GM23338 (cell line): Measurements from ENCODE around the gene GPR31. TPM values are rescaled to one million over a fixed set of nuclear protein-coding genes. Genes with fewer than 3 reads are reported as not detected.
"Not testable (repeated sequence)": the region's sequence is repeated elsewhere in the genome, so short reads cannot be mapped to it uniquely, and the experiment has no call there.

ENCODE experiments used
- ATAC-seq: fragments of 200-7000 bp; cut with Tn5 transposase; 3 replicates; pipeline ENCODE4 v1.9.1; 2020
- DNase-seq: peaks from one replicate; pipeline ENCODE4 v3.0.0-alpha.2; 2015; ENCODE audit warnings: low spot score
- H2AFZ ChIP-seq: fragments of 200-600 bp; sonication (generic); 2 replicates; pipeline ENCODE4 v1.8.0; 2016; ENCODE audit warnings: antibody characterized with exemption, mild to moderate bottlenecking, moderate library complexity
- H3F3A ChIP-seq: fragments of 200-600 bp; sonication (generic); replicated peaks from 2 replicates; pipeline ENCODE4 v1.8.0; 2017; ENCODE audit warnings: antibody characterized with exemption, mixed run types, low read depth
- H3K27ac ChIP-seq: fragments of 200-600 bp; sonication (generic); 2 replicates; pipeline ENCODE4 v1.6.1; 2016; ENCODE audit warnings: low read depth
- H3K27me3 ChIP-seq: fragments of 200-600 bp; sonication (generic); 2 replicates; pipeline ENCODE4 v1.8.0; 2016; ENCODE audit warnings: mild to moderate bottlenecking, mixed run types, moderate library complexity; ENCODE audit not compliant: insufficient read depth
- H3K36me3 ChIP-seq: fragments of 200-600 bp; sonication (generic); 2 replicates; pipeline ENCODE4 v1.8.0; 2016; ENCODE audit warnings: mild to moderate bottlenecking; ENCODE audit not compliant: insufficient read depth
- H3K4me1 ChIP-seq: fragments of 200-600 bp; sonication (generic); 2 replicates; pipeline ENCODE4 v1.8.0; 2016; ENCODE audit warnings: mild to moderate bottlenecking, moderate library complexity; ENCODE audit not compliant: insufficient read depth
- H3K4me2 ChIP-seq: fragments of 200-600 bp; sonication (generic); 2 replicates; pipeline ENCODE4 v1.7.1; 2017; ENCODE audit warnings: mixed run types
- H3K4me3 ChIP-seq: fragments of 200-600 bp; sonication (generic); 2 replicates; pipeline ENCODE4 v1.6.1; 2016; ENCODE audit warnings: mixed run types
- H3K79me2 ChIP-seq: fragments of 200-600 bp; sonication (generic); replicated peaks from 2 replicates; pipeline ENCODE4 v1.8.0; 2017; ENCODE audit warnings: mild to moderate bottlenecking; ENCODE audit not compliant: insufficient read depth
- H3K9me2 ChIP-seq: fragments of 200-600 bp; sonication (generic); 2 replicates; pipeline ENCODE4 v1.8.0; 2017; ENCODE audit not compliant: insufficient read depth
- H4K20me1 ChIP-seq: fragments of 200-600 bp; sonication (generic); replicated peaks from 2 replicates; pipeline ENCODE4 v1.8.0; 2017; ENCODE audit warnings: mild to moderate bottlenecking; ENCODE audit not compliant: insufficient read depth
- H3K27ac Mint-ChIP-seq: 2 replicates; pipeline ENCODE4 v1.8.0; 2020; ENCODE audit warnings: inconsistent platforms, mild to moderate bottlenecking, moderate library complexity, mixed read lengths
- H3K27me3 Mint-ChIP-seq: 3 replicates; pipeline ENCODE4 v1.8.0; 2022; ENCODE audit warnings: low read depth, mild to moderate bottlenecking, moderate library complexity, mixed read lengths, inconsistent platforms; ENCODE audit not compliant: insufficient read depth, poor library complexity
- H3K36me3 Mint-ChIP-seq: 3 replicates; pipeline ENCODE4 v1.8.0; 2021; ENCODE audit warnings: low read depth, mild to moderate bottlenecking, inconsistent platforms, moderate library complexity, mixed read lengths
- H3K4me1 Mint-ChIP-seq: 3 replicates; pipeline ENCODE4 v1.8.0; 2020; ENCODE audit warnings: mild to moderate bottlenecking, inconsistent platforms, mixed read lengths
- H3K4me3 Mint-ChIP-seq: 3 replicates; pipeline ENCODE4 v1.8.0; 2021; ENCODE audit warnings: moderate library complexity, mild to moderate bottlenecking, inconsistent platforms, mixed read lengths
- H3K9me3 Mint-ChIP-seq: 3 replicates; pipeline ENCODE4 v1.8.0; 2020; ENCODE audit warnings: moderate library complexity, mild to moderate bottlenecking, inconsistent platforms, mixed read lengths
- CREB1 ChIP-seq: fragments of 250-450 bp; sonication (Bioruptor Pico); IDR thresholded peaks from 2 replicates; pipeline ENCODE4 v1.5.0; 2020; ENCODE audit warnings: low read depth, mild to moderate bottlenecking, moderate library complexity
- EZH2phosphoT487 ChIP-seq: fragments of 200-600 bp; sonication (generic); IDR thresholded peaks from one replicate; pipeline ENCODE4 v1.8.1; 2018; ENCODE audit warnings: antibody characterized with exemption; ENCODE audit not compliant: unreplicated experiment
- POLR2AphosphoS5 ChIP-seq: IDR thresholded peaks from 2 replicates; pipeline ENCODE4 v1.6.1; 2016; ENCODE audit warnings: antibody characterized with exemption, low read depth
- ZNF114 ChIP-seq: fragments of 250-450 bp; sonication (Bioruptor Pico); IDR thresholded peaks from 2 replicates; pipeline ENCODE4 v1.5.0; 2020; ENCODE audit warnings: mild to moderate bottlenecking, moderate library complexity
- polyA plus RNA-seq: library from polyadenylated mRNA; unstranded; fragments of >200 nt; fragmentation: Nextera tagmentation; extraction: Ambion mirVana; gene quantifications from 2 replicates; pipeline ENCODE4 v1.2.1, GENCODE V29; 2016
- total RNA-seq: library from RNA; depleted of rRNA; stranded (reverse); fragments of >200 nt; shearing (Covaris generic); gene quantifications from 2 replicates; pipeline ENCODE4 v1.2.3, GENCODE V29; 2014
- TF ChIP-seq, protein P1 (sequence below): IDR thresholded peaks from one replicate; pipeline ENCODE4 v1.6.1; 2018; ENCODE audit warnings: antibody characterized with exemption; ENCODE audit not compliant: unreplicated experiment
- TF ChIP-seq, protein P2 (sequence below), 2 experiments: fragments of 200-600 bp in 1 of 2; sonication (generic) in 1 of 2; conservative IDR thresholded peaks; 2 replicates each; pipeline versions ENCODE4 v1.5.1 to v1.6.1; 2016 to 2017; ENCODE audit warnings: antibody characterized with exemption in 2 of 2, low read depth in 2 of 2, mild to moderate bottlenecking in 2 of 2, moderate library complexity in 1 of 2
- TF ChIP-seq, protein P3 (sequence below): IDR thresholded peaks from 2 replicates; pipeline ENCODE4 v1.6.1; 2016; ENCODE audit warnings: antibody characterized with exemption

Gene GPR31
- total and polyA plus RNA-seq, 2 experiments from 2014 or later, result not detected

DNA sequence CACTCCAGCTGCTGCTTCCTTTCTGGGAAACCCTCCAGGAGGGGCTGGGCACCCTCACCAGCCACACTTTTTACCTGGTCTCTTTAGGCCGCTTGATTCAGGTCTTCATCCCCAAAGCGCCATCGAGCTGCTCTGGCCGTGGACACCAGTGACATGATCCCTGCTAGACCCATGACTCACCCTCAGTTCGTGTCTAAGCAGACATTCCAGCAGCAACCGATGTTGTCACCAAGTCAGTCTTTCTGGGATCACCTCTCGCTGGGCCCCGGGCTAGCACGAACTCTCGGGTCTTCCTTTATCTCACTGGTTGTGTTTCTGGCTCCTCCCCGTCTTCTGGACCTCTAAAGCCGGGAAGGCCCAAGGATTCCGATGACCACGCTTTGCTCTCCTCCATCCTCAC is 43.0 kb upstream of the GPR31 start (continued):
- TF ChIP-seq POLR2AphosphoS5, result no peak
- TF ChIP-seq CREB1 (CRISPR knock-in tag), result no peak
- TF ChIP-seq, protein P1, sequence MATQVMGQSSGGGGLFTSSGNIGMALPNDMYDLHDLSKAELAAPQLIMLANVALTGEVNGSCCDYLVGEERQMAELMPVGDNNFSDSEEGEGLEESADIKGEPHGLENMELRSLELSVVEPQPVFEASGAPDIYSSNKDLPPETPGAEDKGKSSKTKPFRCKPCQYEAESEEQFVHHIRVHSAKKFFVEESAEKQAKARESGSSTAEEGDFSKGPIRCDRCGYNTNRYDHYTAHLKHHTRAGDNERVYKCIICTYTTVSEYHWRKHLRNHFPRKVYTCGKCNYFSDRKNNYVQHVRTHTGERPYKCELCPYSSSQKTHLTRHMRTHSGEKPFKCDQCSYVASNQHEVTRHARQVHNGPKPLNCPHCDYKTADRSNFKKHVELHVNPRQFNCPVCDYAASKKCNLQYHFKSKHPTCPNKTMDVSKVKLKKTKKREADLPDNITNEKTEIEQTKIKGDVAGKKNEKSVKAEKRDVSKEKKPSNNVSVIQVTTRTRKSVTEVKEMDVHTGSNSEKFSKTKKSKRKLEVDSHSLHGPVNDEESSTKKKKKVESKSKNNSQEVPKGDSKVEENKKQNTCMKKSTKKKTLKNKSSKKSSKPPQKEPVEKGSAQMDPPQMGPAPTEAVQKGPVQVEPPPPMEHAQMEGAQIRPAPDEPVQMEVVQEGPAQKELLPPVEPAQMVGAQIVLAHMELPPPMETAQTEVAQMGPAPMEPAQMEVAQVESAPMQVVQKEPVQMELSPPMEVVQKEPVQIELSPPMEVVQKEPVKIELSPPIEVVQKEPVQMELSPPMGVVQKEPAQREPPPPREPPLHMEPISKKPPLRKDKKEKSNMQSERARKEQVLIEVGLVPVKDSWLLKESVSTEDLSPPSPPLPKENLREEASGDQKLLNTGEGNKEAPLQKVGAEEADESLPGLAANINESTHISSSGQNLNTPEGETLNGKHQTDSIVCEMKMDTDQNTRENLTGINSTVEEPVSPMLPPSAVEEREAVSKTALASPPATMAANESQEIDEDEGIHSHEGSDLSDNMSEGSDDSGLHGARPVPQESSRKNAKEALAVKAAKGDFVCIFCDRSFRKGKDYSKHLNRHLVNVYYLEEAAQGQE, result no peak
- TF ChIP-seq EZH2phosphoT487, result no peak
- no peak for TF ChIP-seq ZNF114
- TF ChIP-seq, protein P2, sequence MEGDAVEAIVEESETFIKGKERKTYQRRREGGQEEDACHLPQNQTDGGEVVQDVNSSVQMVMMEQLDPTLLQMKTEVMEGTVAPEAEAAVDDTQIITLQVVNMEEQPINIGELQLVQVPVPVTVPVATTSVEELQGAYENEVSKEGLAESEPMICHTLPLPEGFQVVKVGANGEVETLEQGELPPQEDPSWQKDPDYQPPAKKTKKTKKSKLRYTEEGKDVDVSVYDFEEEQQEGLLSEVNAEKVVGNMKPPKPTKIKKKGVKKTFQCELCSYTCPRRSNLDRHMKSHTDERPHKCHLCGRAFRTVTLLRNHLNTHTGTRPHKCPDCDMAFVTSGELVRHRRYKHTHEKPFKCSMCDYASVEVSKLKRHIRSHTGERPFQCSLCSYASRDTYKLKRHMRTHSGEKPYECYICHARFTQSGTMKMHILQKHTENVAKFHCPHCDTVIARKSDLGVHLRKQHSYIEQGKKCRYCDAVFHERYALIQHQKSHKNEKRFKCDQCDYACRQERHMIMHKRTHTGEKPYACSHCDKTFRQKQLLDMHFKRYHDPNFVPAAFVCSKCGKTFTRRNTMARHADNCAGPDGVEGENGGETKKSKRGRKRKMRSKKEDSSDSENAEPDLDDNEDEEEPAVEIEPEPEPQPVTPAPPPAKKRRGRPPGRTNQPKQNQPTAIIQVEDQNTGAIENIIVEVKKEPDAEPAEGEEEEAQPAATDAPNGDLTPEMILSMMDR (conservative IDR thresholded peaks at IDR 0.05; ENCODE audit: low read depth in 2 of 2), result no peak
- TF ChIP-seq, protein P3, sequence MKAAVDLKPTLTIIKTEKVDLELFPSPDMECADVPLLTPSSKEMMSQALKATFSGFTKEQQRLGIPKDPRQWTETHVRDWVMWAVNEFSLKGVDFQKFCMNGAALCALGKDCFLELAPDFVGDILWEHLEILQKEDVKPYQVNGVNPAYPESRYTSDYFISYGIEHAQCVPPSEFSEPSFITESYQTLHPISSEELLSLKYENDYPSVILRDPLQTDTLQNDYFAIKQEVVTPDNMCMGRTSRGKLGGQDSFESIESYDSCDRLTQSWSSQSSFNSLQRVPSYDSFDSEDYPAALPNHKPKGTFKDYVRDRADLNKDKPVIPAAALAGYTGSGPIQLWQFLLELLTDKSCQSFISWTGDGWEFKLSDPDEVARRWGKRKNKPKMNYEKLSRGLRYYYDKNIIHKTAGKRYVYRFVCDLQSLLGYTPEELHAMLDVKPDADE, result no peak

DNA sequence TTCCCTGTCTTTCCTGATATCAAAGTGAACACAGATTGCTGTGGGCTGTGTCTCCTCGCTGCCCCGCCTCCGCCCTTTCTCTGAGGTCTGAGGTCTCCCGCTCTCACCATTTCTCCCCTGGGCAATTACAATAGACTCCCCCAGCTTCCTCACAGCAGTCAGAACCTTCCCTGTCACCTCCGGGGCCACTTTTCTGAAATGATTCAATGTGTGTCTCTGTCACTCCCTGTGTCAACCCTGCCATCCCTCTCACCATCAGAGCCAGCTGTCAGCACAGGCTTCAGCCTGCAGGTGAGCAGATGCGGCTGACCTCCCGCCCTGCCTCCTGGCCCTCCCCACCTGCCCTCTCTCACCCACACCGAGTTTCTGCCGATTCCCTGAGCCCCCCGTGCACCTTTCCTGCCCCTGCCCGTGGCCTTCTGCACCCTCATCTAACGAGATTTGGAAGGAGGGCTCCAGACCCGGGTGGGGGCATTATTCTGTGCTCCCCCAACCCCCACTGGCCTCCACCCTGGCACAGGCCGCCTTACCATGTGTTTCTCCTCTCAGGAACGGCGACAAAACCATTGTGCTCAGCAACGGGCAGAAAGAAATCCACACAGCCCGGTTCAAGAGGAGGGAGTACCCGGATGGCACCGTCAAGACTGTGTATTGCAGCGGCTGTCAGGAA is 38.3 kb upstream of the GPR31 start:
- H3K9me3 Mint-ChIP-seq, result not testable (repeated sequence)

DNA sequence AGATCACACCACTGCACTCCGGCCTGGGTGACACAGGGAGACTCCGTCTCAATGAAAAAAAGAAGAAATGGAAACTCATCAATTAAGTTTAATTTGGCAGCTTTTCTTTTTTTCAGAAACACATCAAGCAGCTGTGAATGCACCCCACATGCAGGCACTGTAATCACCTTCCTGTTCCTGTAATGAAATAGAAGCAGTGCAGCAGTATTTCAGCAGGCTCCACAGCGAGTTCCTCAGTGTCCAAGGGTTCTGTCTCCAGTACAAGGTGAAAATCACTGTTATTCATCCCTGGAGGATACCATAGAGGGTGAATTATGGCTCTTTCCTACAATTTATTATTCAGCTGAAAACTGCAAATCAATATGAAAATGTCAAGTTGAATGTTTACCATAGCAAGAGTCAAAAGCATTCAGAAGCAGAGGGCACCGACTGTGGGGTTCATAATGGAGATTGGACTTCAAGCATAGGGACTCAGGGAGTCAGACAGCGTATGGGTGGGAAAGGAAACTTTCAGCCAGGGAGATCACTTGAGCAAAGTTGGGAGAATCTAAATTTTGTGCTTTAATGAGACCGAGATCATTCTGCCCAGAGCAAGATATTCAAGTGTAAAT is 35.8 kb upstream of the GPR31 start:
- not testable (repeated sequence) for H3K27me3 ChIP-seq, H3K4me3 ChIP-seq, H3K27ac ChIP-seq, H3K4me2 ChIP-seq, H4K20me1 ChIP-seq, H3K27ac Mint-ChIP-seq, H3F3A ChIP-seq, H3K4me1 ChIP-seq, H3K36me3 Mint-ChIP-seq, DNase-seq, H3K4me1 Mint-ChIP-seq, H3K4me3 Mint-ChIP-seq, ATAC-seq, H3K9me2 ChIP-seq, H3K79me2 ChIP-seq, H3K36me3 ChIP-seq, H2AFZ ChIP-seq, H3K27me3 Mint-ChIP-seq
- peaks cover 12% of the 10 kb centered on the region; the same call in 2 of the 3 replicates for H3K9me3 Mint-ChIP-seq

More for the DNA sequence above, 38.3 kb upstream of the GPR31 start:
- not testable (repeated sequence) for H2AFZ ChIP-seq, H3K79me2 ChIP-seq, H3K27ac ChIP-seq, H3K27me3 ChIP-seq, H3K36me3 ChIP-seq, H3F3A ChIP-seq, DNase-seq, H3K9me2 ChIP-seq, H3K4me3 Mint-ChIP-seq, H3K27ac Mint-ChIP-seq, H3K27me3 Mint-ChIP-seq, H3K4me1 ChIP-seq, H3K4me3 ChIP-seq, H3K36me3 Mint-ChIP-seq, H3K4me2 ChIP-seq, H3K4me1 Mint-ChIP-seq, H4K20me1 ChIP-seq
- ATAC-seq, result peak; percentile 78

DNA sequence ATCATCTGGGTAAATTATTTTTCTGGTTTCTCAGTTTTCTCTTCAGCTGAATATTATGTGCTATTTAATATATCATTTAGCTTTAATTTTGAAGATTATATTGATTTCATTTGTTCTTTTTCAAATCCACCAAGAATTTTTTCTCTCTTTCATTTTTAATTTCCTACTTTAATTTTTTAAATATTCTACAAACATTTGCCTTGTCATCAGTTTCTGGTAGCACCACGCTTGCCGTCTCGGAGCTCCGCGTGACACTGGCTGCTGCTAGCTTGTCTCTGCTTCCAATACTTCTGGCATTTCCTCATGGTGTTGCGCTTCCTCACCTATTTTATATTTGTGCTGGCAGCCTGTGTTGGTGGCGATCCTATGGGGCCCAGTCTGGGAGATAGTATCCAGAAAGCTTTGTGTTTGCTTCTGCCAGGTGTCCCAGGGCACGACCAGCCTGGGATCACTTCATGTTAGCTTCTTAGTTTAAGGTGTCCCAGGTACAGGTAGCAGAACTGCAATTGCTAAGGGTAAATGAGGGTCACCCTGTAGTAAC is 33.3 kb upstream of the GPR31 start:
- not testable (repeated sequence) for H3F3A ChIP-seq, H4K20me1 ChIP-seq, H3K4me1 Mint-ChIP-seq, H3K36me3 Mint-ChIP-seq, H3K9me2 ChIP-seq, H3K4me2 ChIP-seq, H3K27ac ChIP-seq, H3K36me3 ChIP-seq, H3K27ac Mint-ChIP-seq, H3K4me1 ChIP-seq, DNase-seq, H2AFZ ChIP-seq, ATAC-seq, H3K27me3 Mint-ChIP-seq, H3K4me3 Mint-ChIP-seq, H3K27me3 ChIP-seq, H3K4me3 ChIP-seq, H3K79me2 ChIP-seq
- H3K9me3 Mint-ChIP-seq, result peaks cover 12% of the 10 kb centered on the region; the same call in 2 of the 3 replicates
